Measurements from ENCODE around the gene ZBTB9. TPM values are rescaled to one million over a fixed set of nuclear protein-coding genes. Genes with fewer than 3 reads are reported as not detected.

Gene ZBTB9, protein sequence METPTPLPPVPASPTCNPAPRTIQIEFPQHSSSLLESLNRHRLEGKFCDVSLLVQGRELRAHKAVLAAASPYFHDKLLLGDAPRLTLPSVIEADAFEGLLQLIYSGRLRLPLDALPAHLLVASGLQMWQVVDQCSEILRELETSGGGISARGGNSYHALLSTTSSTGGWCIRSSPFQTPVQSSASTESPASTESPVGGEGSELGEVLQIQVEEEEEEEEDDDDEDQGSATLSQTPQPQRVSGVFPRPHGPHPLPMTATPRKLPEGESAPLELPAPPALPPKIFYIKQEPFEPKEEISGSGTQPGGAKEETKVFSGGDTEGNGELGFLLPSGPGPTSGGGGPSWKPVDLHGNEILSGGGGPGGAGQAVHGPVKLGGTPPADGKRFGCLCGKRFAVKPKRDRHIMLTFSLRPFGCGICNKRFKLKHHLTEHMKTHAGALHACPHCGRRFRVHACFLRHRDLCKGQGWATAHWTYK
- polyA plus RNA-seq (ENCODE audit: insufficient read length), result 5.8 TPM

DNA sequence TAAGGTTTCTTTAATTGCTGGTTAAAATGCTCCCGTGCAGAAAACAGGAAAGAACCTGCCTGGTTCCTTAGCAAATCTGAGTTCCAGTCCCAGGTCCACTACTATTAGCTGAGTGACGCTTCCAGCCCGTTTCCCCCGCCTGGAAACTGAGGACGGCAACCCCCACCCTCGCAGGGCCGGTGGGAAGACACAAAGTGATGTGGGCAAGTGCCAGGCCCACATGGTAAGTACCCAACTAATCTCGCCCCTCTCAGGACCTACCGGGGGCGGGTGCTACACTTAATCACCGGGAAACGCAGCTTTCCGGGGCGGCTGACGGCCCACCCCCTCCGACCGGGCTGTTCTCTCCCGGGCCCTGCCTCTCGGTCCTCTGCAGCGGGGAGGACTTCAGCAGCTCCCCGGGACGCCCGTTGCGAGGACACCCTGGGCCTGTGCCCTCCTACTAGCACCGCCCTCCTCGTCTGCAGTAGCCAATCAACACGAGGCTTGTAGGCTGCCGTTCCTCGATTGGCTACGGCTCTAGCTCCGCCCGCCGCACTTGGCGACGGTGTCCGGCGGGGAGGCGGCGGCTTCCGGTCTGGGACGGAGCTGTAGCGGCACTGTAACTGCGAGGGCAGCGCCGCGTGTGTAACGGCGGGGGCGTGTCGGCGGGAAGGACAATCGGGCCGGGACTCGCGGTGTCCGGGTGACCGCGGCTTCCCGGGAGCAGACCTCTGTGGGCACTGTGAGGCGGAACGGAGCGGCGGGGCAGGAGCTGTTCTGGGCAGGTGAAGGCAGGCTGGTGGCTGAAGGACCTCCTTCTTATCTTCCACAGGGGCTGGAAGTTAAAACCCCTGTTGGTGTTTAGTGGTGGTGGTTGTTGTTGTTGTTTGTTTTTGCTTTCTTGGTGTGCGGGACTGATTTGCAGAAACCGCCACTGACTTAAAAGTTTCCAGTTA, at the start of gene ZBTB9:
ZBTB9 (plus strand) TSS at position 568 of the 938 bp plus-strand sequence. CDS start 525 bp downstream, outside the sequence.
- DNase-seq (ENCODE audit: low read depth), result peak; percentile 84

- DNase-seq (ENCODE audit: low read depth), result no peak
These were observed 49.5 kb upstream of the ZBTB9 start for GRCh38 chr6:33404884-33405283.

DNA sequence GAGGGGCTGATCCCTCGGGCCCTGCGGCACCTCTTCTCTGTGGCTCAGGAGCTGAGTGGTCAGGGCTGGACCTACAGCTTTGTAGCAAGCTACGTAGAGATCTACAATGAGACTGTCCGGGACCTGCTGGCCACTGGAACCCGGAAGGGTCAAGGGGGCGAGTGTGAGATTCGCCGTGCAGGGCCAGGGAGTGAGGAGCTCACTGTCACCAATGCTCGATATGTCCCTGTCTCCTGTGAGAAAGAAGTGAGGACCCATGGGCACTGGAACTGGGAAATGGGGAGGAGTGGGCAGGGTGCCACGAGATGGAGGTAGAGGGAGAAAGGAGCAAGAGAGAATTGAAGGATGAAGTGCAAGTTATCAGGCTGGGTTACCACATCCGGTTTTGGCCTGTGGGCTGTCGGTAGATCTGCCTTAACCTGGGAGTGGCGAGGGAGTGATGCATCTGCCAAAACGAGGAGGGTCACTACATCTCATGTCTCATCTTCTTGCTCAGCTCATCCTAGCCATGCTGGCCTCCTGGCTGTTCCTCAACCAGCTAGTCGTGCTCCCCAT, 48.9 kb upstream of the ZBTB9 start:
- DNase-seq (ENCODE audit: low read depth), result no peak

DNA sequence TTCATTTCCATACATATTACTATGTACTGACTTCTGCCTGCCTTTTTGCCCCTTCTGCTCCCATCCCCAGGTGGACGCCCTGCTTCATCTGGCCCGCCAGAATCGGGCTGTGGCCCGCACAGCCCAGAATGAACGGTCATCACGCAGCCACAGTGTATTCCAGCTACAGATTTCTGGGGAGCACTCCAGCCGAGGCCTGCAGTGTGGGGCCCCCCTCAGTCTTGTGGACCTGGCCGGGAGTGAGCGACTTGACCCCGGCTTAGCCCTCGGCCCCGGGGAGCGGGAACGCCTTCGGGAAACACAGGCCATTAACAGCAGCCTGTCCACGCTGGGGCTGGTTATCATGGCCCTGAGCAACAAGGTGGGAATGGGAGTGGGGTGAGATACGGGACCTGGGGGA, 48.2 kb upstream of the ZBTB9 start:
- DNase-seq (ENCODE audit: low read depth), result no peak

DNA sequence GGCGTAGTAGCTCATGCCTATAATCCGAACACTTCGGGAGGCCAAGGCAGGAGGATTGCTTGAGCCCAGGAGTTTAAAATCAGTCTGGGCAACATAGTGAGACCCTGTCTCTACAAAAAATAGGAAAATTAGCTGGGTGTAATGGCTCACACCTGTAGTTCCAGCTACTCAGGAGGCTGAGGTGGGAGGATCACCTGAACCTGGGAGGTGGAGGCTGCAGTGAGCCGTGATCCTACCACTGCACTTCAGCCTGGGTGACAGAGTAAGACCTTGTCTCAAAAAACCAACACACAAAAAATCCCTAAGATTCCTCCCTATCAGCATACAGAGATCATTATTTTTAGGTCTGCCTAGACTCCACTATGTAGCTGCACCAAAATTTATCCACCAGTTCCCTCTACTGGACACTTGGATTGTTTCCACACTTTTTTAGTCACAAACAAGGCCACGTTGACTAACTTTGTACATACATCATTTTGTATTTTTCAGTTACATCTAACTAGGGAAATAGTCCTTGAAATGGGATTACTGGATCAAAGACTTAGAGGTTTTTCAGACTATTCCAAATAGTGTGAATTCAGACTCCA, 47.2 kb upstream of the ZBTB9 start:
- DNase-seq (ENCODE audit: low read depth), result no peak

DNA sequence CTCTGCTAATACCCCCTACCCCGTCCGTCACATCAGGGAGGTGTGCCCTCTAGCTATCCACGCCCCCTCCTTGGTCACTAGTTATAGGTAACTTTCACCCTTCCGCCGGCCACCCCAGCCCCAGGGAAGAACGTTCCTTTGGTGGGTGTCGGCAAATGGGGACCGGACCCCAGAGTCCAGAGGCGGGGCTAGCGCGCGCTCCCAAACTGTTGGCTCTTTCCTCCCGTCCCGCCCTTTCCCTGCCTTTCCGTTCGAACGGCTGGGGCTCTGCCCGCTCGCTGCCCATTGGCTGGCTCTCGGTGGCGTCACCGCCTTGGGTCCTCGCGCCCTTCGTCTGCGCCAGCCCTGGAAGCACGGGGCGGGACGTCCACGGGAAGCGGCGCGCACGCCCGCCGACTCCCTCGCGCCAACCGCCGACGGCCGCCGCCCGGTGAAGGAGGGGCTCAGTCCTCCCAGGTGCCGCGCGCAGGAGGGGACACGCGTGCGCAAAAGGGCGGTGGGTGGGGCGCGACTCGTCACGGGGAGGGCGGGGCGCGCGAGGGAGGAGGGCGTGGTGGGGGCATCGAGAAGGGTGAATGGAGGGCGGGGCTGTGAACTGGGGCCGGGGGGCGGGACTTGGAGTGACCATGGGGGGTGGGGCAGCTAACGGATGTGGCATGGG, 44.2 kb upstream of the ZBTB9 start:
- DNase-seq (ENCODE audit: low read depth), result peak; percentile 82

DNA sequence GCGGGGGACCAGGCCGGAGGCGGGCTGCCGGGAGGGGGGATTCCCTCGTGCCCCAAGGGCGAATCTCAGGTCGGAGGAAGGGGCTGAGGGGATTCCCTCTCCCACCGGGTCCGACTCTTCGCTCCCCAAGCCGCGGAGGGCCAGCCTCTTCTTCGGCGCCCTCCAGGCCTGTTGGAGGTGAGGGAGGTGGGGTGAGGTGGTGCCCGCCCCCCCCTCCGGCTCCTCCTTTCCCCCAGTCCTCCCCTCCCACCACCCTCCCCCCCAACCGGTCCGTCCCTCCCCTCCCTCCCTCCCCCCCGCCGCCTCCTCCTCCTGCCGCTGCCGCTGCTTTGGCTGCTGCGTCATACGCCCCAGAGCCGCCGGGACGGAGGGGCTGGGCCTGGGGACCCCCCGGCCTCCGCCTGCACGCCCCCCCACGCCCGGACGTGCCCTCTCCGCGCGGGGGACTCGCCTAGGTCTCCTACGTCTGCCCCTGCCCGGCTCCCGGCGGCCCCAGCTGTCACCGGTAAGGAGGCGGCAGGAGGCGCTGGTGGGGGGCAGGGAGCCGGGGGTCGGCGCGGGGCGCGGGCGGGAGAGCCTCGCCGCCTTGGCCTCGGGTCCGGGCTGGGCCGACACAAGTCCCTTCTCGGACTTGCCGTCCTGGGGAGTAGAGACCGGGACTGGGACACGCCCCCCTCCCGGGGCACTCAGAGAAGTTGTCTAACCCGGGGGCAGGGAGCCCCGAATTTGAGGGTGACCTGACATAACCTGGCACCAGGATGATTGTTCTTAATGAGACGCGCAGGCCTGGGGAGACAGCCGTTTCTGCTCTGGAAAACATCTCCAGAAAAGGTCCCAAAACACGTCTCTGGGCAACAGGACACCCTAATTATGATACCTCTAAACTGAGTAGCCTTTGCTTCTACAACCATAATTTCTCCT, 43.4 kb upstream of the ZBTB9 start, which contains the start of gene PHF1:
PHF1 (plus strand) TSS at position 304 of the 921 bp plus-strand sequence. CDS start 1,250 bp downstream, outside the sequence.
- DNase-seq (ENCODE audit: low read depth), result no peak

DNA sequence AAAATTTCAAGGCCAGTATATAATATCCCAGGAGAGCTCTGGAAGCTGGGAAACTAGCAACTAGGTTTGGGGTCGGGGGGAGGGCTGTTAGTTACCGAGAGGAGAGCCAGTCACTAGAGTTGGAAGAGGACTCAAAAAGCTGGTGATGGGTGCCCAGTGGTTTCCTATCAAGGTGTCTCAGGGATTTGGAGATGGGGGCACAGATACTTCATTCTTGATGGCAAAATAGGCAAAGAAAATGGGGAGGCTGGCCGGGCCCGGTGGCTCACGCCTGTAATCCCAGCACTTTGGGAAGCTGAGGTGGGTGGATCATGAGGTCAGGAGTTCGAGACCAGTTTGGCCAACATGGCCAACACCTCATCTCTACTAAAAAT, 42.8 kb upstream of the ZBTB9 start:
- no peak for DNase-seq (ENCODE audit: low read depth)

DNA sequence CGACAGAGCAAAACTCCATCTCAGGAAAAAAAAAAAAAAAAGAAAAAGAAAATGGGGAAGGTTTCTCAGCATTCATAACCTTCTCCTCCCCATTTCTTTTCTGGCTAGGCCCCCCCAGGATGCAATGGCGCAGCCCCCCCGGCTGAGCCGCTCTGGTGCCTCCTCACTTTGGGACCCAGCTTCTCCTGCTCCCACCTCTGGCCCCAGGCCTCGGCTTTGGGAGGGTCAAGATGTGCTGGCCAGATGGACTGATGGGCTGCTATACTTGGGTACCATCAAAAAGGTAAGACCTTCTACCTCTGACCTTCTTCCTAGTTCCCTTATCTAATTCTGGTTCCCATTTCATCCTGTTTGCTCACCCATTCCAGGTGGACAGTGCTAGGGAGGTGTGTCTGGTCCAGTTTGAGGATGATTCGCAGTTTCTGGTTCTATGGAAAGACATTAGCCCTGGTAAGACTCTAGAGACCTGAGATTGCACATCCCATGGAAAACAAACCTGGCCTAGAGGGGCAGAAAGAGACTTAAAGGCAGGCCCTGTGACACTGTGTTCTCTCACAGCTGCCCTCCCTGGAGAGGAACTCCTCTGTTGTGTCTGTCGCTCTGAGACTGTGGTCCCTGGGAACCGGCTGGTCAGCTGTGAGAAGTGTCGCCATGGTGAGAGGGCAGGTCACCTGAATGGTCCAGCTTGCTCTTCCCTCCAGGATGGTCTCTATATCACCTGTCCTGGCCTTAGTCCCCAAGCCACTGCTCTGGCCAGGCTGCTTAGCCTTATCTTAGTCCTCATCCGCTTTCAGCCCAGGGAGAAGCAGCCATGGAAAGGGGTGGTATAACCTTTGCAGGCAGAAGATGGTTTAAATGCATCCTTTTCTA, 42.0 kb upstream of the ZBTB9 start:
- DNase-seq (ENCODE audit: low read depth), result no peak

- no peak for DNase-seq (ENCODE audit: low read depth)
These were observed 40.9 kb upstream of the ZBTB9 start for GRCh38 chr6:33413241-33414120.

DNA sequence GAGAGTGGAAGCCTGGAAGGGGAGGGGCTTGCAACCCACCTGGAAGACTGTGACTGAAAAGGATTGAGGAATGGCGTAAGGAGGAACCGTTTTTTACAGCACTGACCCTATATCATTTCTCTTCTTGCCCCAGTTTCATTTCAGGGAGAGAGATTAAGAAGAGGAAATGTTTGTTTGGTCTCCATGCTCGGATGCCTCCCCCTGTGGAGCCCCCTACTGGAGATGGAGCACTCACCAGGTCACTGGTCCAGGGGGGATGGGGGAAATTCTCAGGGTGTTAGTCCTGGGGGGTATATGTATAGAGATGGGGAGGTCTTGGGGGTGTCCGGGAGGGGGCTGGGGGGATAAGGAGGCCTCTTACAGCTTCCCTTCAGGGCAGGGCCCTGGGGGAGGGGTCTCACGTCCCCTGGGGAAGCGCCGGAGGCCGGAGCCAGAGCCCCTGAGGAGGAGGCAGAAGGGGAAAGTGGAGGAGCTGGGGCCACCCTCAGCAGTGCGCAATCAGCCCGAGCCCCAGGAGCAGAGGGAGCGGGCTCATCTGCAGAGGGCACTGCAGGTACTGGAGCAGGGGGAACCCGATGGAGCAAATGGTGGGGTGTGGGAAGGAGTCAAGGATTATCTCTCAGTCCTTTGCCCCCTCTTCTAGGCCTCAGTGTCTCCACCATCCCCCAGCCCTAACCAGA, 39.6 kb upstream of the ZBTB9 start:
- DNase-seq (ENCODE audit: low read depth), result no peak

- DNase-seq (ENCODE audit: low read depth), result no peak
These were observed 38.5 kb upstream of the ZBTB9 start for GRCh38 chr6:33415831-33416230.

DNA sequence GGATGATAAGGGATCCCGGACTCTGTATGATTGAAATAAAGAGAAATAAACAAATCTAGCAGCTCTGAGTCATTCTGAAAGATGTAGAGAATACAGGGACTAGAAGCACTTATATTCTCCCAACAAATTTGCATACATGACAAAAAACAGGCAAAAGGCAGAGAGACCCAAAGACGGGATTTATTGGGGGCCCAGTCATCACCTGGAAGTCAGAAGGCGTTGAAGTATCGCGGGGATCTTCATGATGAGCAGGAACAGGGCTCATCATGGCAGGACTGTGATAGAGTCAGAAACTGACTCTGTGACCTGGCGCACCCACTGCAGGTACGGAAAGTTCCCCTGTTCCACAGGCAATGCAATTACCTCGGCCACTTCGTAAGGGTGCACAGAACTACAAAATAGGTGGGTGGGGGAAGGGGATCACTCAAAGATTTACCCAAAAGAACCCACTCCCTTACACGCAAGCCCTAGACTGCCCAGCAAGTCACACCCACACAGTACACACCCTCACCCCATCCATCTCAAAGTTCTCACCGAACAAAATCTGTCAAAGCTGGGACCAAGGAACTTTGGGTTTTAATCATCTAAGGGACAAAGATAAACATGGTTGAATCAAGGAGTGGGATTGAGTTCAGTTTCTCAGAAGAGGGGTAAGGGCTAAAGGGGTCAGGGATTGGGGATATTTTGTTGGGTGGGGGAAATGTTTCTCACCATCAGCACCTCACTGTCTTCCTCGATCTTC, 37.8 kb upstream of the ZBTB9 start:
- DNase-seq (ENCODE audit: low read depth), result no peak

- DNase-seq (ENCODE audit: low read depth), result no peak
These were observed 37.1 kb upstream of the ZBTB9 start for GRCh38 chr6:33417128-33417902.

DNA sequence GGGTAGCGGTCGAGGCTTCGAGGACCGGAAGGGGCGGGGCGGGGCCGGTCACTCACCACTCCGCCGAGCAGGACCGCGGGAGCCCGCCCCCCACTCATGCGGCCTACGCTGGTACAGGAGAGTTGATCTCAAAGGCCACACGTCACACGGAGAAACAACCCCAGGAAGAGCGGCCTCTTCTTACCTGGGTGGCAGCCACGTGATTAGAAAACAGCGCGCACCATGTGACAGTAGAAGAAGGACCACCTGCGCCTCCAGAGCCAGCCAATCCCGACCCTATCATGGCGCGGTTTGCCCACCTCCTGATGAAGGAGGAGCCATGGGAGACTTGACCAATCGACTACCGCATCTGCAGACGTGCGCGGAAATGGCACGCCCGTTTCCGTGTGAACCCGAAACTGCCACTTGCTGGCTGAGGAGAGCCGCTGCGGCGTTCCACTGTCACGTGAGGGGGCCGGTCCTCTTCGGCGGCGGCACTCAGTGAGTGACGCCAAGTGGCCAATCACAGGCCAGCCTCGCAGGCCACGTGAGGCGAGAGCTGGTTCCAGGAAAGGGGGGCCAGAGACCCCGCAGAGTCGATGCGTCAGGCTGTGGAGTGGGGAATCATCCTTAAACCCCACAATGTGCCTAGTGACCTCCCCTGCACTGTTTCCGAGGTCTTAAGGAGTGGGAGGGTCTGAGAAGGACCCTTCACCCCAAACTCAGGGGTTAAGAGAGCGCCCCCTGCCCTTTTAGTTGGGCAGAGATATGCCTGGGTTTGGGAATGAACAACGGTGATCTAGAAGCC, 36.3 kb upstream of the ZBTB9 start, which contains the start of gene CUTA:
CUTA (minus strand) TSS at position 205 of the 787 bp plus-strand sequence; CDS start at position 98, 107 bp downstream.
- DNase-seq (ENCODE audit: low read depth), result peak; percentile 99

Data from forelimb muscle (tissue), 1 donor.